ENCODE measurements around the gene OFD1. TPM values are rescaled to one million over a fixed set of nuclear protein-coding genes. Genes with fewer than 3 reads are reported as not detected.
A peak's percentile ranks its signal among the peaks of the same experiment; 100 is the strongest.

Gene OFD1
- total RNA-seq, 2 donors from 2014 or later, result 7.7 to 8.1 TPM

DNA sequence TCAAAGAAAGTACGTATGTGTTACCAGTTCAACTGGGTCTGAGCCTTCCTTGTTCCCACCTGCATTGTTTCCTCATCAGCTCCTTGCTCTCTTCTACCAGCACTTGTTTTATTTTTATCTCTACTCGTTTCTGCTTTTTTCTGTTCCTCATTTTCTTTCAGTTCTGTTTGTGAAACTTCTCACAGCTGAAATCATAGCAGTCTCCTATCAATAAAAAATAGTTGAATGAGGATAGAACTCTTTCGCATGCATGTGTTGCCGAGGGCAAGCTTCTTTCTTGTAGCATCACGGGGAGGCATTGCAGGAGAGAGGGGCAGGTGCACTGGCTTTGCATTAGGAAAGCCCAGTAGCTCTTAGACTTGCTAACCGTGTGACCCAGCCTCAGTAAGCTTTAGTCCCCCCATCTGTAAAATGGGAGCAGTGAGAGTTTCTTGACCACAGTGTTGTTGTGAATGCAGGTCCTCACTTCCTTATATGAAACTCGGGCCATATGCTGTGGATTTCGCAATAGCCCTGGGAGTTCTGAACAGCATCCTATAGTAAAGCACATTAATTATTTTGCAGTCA lies 24.7 kb downstream of the OFD1 start:
- H3K9me3 ChIP-seq, result no peaks in the 10 kb centered on the region
- H3K4me3 ChIP-seq, result no peak overlapping the region
- no peak overlapping the region for H3K27ac ChIP-seq
- H3K36me3 ChIP-seq, result peaks cover 18% of the 10 kb centered on the region
- no peaks in the 10 kb centered on the region for H3K4me1 ChIP-seq
- no peak for DNase-seq (ENCODE audit: low spot score)
- TF ChIP-seq, protein P1, sequence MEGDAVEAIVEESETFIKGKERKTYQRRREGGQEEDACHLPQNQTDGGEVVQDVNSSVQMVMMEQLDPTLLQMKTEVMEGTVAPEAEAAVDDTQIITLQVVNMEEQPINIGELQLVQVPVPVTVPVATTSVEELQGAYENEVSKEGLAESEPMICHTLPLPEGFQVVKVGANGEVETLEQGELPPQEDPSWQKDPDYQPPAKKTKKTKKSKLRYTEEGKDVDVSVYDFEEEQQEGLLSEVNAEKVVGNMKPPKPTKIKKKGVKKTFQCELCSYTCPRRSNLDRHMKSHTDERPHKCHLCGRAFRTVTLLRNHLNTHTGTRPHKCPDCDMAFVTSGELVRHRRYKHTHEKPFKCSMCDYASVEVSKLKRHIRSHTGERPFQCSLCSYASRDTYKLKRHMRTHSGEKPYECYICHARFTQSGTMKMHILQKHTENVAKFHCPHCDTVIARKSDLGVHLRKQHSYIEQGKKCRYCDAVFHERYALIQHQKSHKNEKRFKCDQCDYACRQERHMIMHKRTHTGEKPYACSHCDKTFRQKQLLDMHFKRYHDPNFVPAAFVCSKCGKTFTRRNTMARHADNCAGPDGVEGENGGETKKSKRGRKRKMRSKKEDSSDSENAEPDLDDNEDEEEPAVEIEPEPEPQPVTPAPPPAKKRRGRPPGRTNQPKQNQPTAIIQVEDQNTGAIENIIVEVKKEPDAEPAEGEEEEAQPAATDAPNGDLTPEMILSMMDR (IDR thresholded peaks at IDR 0.05), result no peak
- no peaks in the 10 kb centered on the region for H3K27me3 ChIP-seq

DNA sequence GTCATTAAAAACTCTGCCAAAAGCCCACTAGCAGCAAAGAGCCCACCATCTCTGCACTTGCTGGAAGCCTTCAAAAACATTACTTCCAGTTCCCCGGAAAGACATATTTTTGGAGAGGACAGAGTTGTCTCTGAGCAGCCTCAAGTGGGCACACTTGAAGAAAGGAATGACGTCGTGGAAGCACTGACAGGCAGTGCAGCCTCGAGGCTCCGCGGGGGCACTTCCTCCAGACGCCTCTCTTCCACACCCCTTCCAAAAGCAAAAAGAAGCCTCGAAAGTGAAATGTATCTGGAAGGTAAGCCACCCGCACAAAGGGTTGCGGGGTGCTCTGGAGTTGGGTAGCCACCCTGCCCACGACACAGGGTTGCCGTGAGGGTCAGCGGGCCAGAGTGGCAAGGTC lies 25.9 kb downstream of the OFD1 start:
- no peak overlapping the region for H3K27ac ChIP-seq
- no peaks in the 10 kb centered on the region for H3K4me1 ChIP-seq
- no peaks in the 10 kb centered on the region for H3K27me3 ChIP-seq
- DNase-seq (ENCODE audit: low spot score), result no peak
- TF ChIP-seq, protein P1 (IDR thresholded peaks at IDR 0.05), result no peak
- H3K9me3 ChIP-seq, result no peaks in the 10 kb centered on the region
- peaks cover 18% of the 10 kb centered on the region for H3K36me3 ChIP-seq
- no peak overlapping the region for H3K4me3 ChIP-seq

DNA sequence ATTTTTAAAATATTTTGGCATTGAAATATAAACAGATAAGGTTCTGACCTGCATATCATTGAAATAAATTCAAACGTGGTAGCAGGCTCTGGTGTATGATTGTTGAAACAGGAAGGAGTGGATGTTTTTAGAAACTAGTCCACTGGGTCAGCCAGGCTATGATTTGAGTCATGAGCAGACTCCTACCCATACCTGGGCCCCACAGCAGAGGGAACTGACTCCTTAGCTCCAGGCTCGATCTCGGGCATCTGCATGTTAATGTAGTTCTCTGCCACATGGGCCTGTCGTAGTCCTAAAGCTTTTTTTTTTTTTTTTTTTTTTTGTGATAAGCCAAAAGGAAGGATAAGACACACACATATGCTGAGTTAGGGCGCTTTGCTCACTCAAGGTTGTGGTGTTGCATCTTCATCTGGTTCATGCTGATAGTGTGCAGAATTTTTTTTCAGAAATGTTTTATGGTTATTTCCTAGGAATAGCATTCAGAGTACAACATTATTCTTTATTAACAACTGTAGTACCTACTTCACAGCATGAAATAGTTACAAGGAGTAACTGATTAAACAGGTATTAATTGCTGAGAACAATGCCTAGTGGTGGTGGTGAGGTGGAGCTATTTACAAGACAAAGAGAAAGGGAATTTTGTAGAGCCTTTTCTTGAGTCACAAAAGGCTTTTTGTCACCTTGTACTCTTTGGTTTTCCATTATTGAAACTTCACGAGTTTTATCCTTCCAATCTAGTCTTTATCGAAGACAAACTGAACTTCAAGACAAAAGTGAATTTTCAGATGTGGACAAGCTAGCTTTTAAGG lies 27.3 kb downstream of the OFD1 start:
- DNase-seq (ENCODE audit: low spot score), result no peak
- peaks cover 18% of the 10 kb centered on the region for H3K36me3 ChIP-seq

DNA sequence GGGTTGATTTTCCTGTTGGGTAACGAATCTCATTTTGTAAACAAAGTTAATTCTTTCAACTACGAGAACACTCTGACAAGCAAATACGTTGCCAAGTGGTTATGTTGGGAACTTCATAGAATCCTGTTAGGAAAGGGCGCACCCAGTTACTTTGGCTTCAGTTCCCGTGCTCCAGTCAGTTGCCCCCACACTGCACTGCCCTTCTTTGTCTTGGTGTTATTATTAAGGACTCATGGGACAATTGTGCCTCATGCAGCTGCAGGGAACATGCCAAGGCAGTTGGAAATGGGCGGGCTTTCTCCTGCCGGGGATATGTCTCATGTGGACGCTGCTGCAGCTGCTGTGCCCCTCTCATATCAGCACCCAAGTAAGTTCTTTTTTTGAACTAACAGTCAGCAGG lies 28.9 kb downstream of the OFD1 start:
- no peaks in the 10 kb centered on the region for H3K27me3 ChIP-seq
- peak; percentile 67 for DNase-seq (ENCODE audit: low spot score)
- H3K4me3 ChIP-seq, result no peak overlapping the region
- TF ChIP-seq, protein P1 (IDR thresholded peaks at IDR 0.05), result no peak
- H3K27ac ChIP-seq, result peak overlapping the region; percentile 40 to 55
- H3K36me3 ChIP-seq, result peaks cover 18% of the 10 kb centered on the region
- no peaks in the 10 kb centered on the region for H3K9me3 ChIP-seq
- no peaks in the 10 kb centered on the region for H3K4me1 ChIP-seq

More for the DNA sequence above, 27.3 kb downstream of the OFD1 start:
- H3K9me3 ChIP-seq, result no peaks in the 10 kb centered on the region
- H3K27me3 ChIP-seq, result no peaks in the 10 kb centered on the region
- TF ChIP-seq, protein P1 (IDR thresholded peaks at IDR 0.05), result no peak
- no peak overlapping the region for H3K27ac ChIP-seq
- no peaks in the 10 kb centered on the region for H3K4me1 ChIP-seq
- H3K4me3 ChIP-seq, result no peak overlapping the region

DNA sequence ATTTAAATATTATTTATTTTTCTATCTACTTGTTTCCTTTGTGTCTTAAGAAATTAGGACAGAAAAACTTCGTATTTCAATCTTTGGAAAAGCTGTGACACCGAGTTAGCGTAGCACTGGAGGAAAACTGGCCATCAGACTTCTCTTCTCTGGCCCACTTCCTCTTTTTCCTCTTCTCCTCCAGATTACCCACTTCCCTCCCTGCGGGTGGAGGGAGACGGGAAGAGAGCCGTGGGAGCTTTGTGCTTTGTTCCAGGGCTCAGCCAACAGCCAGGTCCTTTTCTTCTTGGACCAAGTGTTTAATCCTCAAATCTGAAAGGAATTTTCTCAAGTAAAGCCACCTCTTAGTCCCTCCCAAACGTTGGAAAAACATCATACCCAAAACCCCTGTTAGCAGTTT lies 29.7 kb downstream of the OFD1 start:
- Histone ChIP-seq H3K4me3 (no peak overlapping the region), H3K27ac (peak overlapping the region; percentile 40 to 55), H3K4me1 (no peaks in the 10 kb centered on the region), H3K27me3 (no peaks in the 10 kb centered on the region), H3K36me3 (peaks cover 21% of the 10 kb centered on the region), H3K9me3 (no peaks in the 10 kb centered on the region)
- TF ChIP-seq, protein P1 (IDR thresholded peaks at IDR 0.05), result no peak
- DNase-seq (ENCODE audit: low spot score), result no peak

All from right atrium auricular region (tissue), 2 donors.